K562 (cell line): ENCODE data around the gene UNC80. TPM values are rescaled to one million over a fixed set of nuclear protein-coding genes. Genes with fewer than 3 reads are reported as not detected.

Source experiments
- BRD4 ChIP-seq: fragments of 200-600 bp; sonication (generic); IDR thresholded peaks from 2 replicates; pipeline ENCODE4 v1.6.1; 2017; ENCODE audit warnings: inconsistent platforms
- CAMTA2 ChIP-seq: fragments of 250-450 bp; sonication (Bioruptor Pico); conservative IDR thresholded peaks from 2 replicates; pipeline ENCODE4 v1.5.1; 2022
- FOXJ2 ChIP-seq: fragments of 200-800 bp; sonication (Bioruptor generic); IDR thresholded peaks from 2 replicates; pipeline ENCODE4 v1.6.1; 2016; ENCODE audit warnings: missing genetic modification characterization, missing compliant biosample characterization
- FOXK1 ChIP-seq: sonication (generic); formaldehyde crosslinking; IDR thresholded peaks from 2 replicates; pipeline ENCODE4 v1.8.0; 2022; ENCODE audit warnings: missing genetic modification reagents, mild to moderate bottlenecking, borderline replicate concordance
- HDAC2 ChIP-seq: fragments of 450-650 bp; IDR thresholded peaks from 2 replicates; pipeline ENCODE4 v1.6.1; 2016; ENCODE audit warnings: mild to moderate bottlenecking
- MAFK ChIP-seq: IDR thresholded peaks from 2 replicates; pipeline ENCODE4 v1.6.1; 2011; ENCODE audit warnings: low read length, improper control_type of control experiment
- MAZ ChIP-seq, 2 experiments: fragments of 450-650 bp in 1 of 2; sonication (generic) in 1 of 2; formaldehyde crosslinking; IDR thresholded peaks in 1 of 2; conservative IDR thresholded peaks in 1 of 2; 2 replicates each; pipeline versions ENCODE4 v1.4.0 to v1.5.0; 2020; ENCODE audit warnings: mild to moderate bottlenecking in 1 of 2, missing genetic modification reagents in 1 of 2
- MED1 ChIP-seq: sonication (generic); formaldehyde crosslinking; IDR thresholded peaks from 2 replicates; pipeline ENCODE4 v1.8.1; 2023; ENCODE audit warnings: missing genetic modification reagents, borderline replicate concordance
- PCBP1 ChIP-seq: fragments of 200-400 bp; formaldehyde crosslinking; IDR thresholded peaks from 2 replicates; pipeline ENCODE4 v1.6.1; 2018; ENCODE audit warnings: mild to moderate bottlenecking, low read depth, low read length; ENCODE audit not compliant: poor library complexity, severe bottlenecking
- PRDM10 ChIP-seq: fragments of 450-650 bp; IDR thresholded peaks from 2 replicates; pipeline ENCODE4 v1.6.1; 2018; ENCODE audit not compliant: partially characterized antibody
- RBM14 ChIP-seq: fragments of 200-400 bp; formaldehyde crosslinking; IDR thresholded peaks from 2 replicates; pipeline ENCODE4 v1.6.1; 2018; ENCODE audit warnings: low read depth, mild to moderate bottlenecking, low read length, moderate library complexity, borderline replicate concordance; ENCODE audit not compliant: insufficient read depth
- SIX5 ChIP-seq, 2 experiments: IDR thresholded peaks; 2 replicates each; pipeline ENCODE4 v1.6.1; 2011; ENCODE audit warnings: low read length in 2 of 2, borderline replicate concordance in 1 of 2, low read depth in 1 of 2, mild to moderate bottlenecking in 1 of 2, moderate library complexity in 1 of 2; ENCODE audit not compliant: insufficient read depth in 1 of 2
- TARDBP ChIP-seq: fragments of 450-650 bp; IDR thresholded peaks from 2 replicates; pipeline ENCODE4 v1.6.1; 2016
- TGIF2 ChIP-seq: sonication (generic); formaldehyde crosslinking; IDR thresholded peaks from 2 replicates; pipeline ENCODE4 v1.8.1; 2022; ENCODE audit warnings: mild to moderate bottlenecking, missing genetic modification reagents, moderate library complexity
- ZFP91 ChIP-seq: sonication (generic); formaldehyde crosslinking; IDR thresholded peaks from 2 replicates; pipeline ENCODE4 v1.8.0; 2022; ENCODE audit warnings: mild to moderate bottlenecking, missing genetic modification reagents
- ZNF253 ChIP-seq: fragments of 250-450 bp; sonication (Bioruptor Pico); conservative IDR thresholded peaks from 2 replicates; pipeline ENCODE4 v1.6.1; 2021; ENCODE audit warnings: mild to moderate bottlenecking
- ZNF76 ChIP-seq: fragments of 250-450 bp; sonication (Bioruptor Pico); IDR thresholded peaks from 2 replicates; pipeline ENCODE4 v1.4.0; 2020; ENCODE audit warnings: mild to moderate bottlenecking, moderate library complexity, borderline replicate concordance
- polyA plus RNA-seq, 8 experiments: library from polyadenylated mRNA; depleted of rRNA in 4 of 8; stranded (reverse) in 5 of 8; unstranded in 3 of 8; fragments of >200 nt; fragmentation: Nextera tagmentation in 2 of 8; fragmentation: Illumina TruSeq in 1 of 8; extraction: Ambion mirVana in 2 of 8; extraction: Trizol in 1 of 8; gene quantifications; 2 replicates each; pipeline versions ENCODE4 v1.2.1 to v1.2.3, GENCODE V29; 2011 to 2014; ENCODE audit warnings: inconsistent platforms in 1 of 8, missing spikeins in 1 of 8
- total RNA-seq, 7 experiments: library from RNA; depleted of rRNA in 6 of 7; stranded (reverse); fragments of >200 nt in 6 of 7; fragmentation: Illumina TruSeq in 2 of 7; extraction: Trizol in 2 of 7; gene quantifications; 2 replicates each; pipeline versions ENCODE4 v1.2.1 to v1.2.3, GENCODE V29; 2011 to 2021; ENCODE audit warnings: low replicate concordance in 1 of 7

The UNC80 gene
- total and polyA plus RNA-seq, 9 of the 15 experiments (the other 6 are each of a cell fraction or from before 2014, with no cell fraction given) = under 0.01 to 0.04 (median 0.01) TPM; not detected in 5

- no peak for TF ChIP-seq BRD4
- TF ChIP-seq HDAC2 = no peak
- no peak for TF ChIP-seq RBM14
- no peak for TF ChIP-seq TARDBP
- TF ChIP-seq MAZ (CRISPR knock-in tag; conservative IDR thresholded peaks at IDR 0.05 in 1 of 2, IDR thresholded peaks at IDR 0.05 in 1 of 2) = no peak
- TF ChIP-seq PRDM10 = no peak
- TF ChIP-seq ZNF76 = no peak
- no peak for TF ChIP-seq TGIF2 (CRISPR knock-in tag)
- no peak for TF ChIP-seq CAMTA2 (CRISPR knock-in tag)
- no peak for TF ChIP-seq FOXK1 (CRISPR knock-in tag)
- TF ChIP-seq SIX5 (IDR thresholded peaks at IDR 0.05; ENCODE audit: borderline replicate concordance in 1 of 2, insufficient read depth in 1 of 2, low read depth in 1 of 2, low read length in 2 of 2) = no peak
- no peak for TF ChIP-seq FOXJ2 (tag)
- no peak for TF ChIP-seq MED1 (CRISPR knock-in tag)
- no peak for TF ChIP-seq ZNF253 (CRISPR knock-in tag)
- no peak for TF ChIP-seq ZFP91 (CRISPR knock-in tag)
- TF ChIP-seq PCBP1 = no peak
- TF ChIP-seq MAFK = peak; percentile 49; the same call in 1 of the 2 replicates
Measured at GRCh38 chr2:209988010-209988409, 216.4 kb downstream of the UNC80 start (continued).
